Karpas-422 (cell line): ENCODE measurements around the gene LKAAEAR1. TPM values are rescaled to one million over a fixed set of nuclear protein-coding genes. Genes with fewer than 3 reads are reported as not detected.

Source experiments
- DNase-seq: peaks from one replicate; pipeline ENCODE4 v3.0.0-alpha.2; 2015
- H2AFZ ChIP-seq: fragments of 200-600 bp; sonication (generic); 2 replicates; pipeline ENCODE4 v1.6.1; 2014; ENCODE audit warnings: antibody characterized with exemption, low read length, mixed read lengths
- H3K27ac ChIP-seq: fragments of 200-600 bp; sonication (generic); 2 replicates; pipeline ENCODE4 v1.5.1; 2014; ENCODE audit warnings: mild to moderate bottlenecking, low read length, moderate library complexity
- H3K27me3 ChIP-seq: fragments of 200-600 bp; sonication (generic); 2 replicates; pipeline ENCODE4 v1.6.1; 2014; ENCODE audit warnings: low read length, mixed read lengths
- H3K36me3 ChIP-seq: fragments of 200-600 bp; sonication (generic); 2 replicates; pipeline ENCODE4 v1.6.1; 2014; ENCODE audit warnings: low read length, mixed read lengths; ENCODE audit not compliant: insufficient read depth
- H3K4me1 ChIP-seq: fragments of 200-600 bp; sonication (generic); 2 replicates; pipeline ENCODE4 v1.6.1; 2014; ENCODE audit warnings: mild to moderate bottlenecking, low read length, mixed read lengths
- H3K4me2 ChIP-seq: fragments of 200-600 bp; sonication (generic); 2 replicates; pipeline ENCODE4 v1.6.1; 2014; ENCODE audit warnings: low read length, low read depth, mild to moderate bottlenecking; ENCODE audit not compliant: poor library complexity, severe bottlenecking
- H3K4me3 ChIP-seq: fragments of 200-600 bp; sonication (generic); 2 replicates; pipeline ENCODE4 v1.5.1; 2014; ENCODE audit warnings: mild to moderate bottlenecking, antibody characterized with exemption, low read length, mixed read lengths
- H3K79me2 ChIP-seq: fragments of 200-600 bp; sonication (generic); 2 replicates; pipeline ENCODE4 v1.6.1; 2014; ENCODE audit warnings: mild to moderate bottlenecking, low read length, mixed read lengths
- H3K9ac ChIP-seq: fragments of 200-600 bp; sonication (generic); 2 replicates; pipeline ENCODE4 v1.6.0; 2014; ENCODE audit warnings: low read length
- H3K9me2 ChIP-seq: fragments of 200-600 bp; sonication (generic), shearing (Covaris generic); replicated peaks from 2 replicates; pipeline ENCODE4 v1.6.0; 2014; ENCODE audit warnings: mild to moderate bottlenecking, low read length, moderate library complexity; ENCODE audit not compliant: insufficient read depth
- H3K9me3 ChIP-seq: fragments of 300-700, 200-600 bp; sonication (generic); 2 replicates; pipeline ENCODE4 v1.6.1; 2014; ENCODE audit warnings: low read length, mixed read lengths
- H4K20me1 ChIP-seq: fragments of 200-600 bp; sonication (generic); 2 replicates; pipeline ENCODE4 v1.6.1; 2014; ENCODE audit warnings: mild to moderate bottlenecking, antibody characterized with exemption, low read length, low read depth; ENCODE audit not compliant: insufficient read depth
- total RNA-seq: library from RNA; depleted of rRNA; stranded (reverse); fragments of >200 nt; shearing (Covaris generic); gene quantifications from 2 replicates; pipeline ENCODE4 v1.2.3, GENCODE V29; 2014; ENCODE audit warnings: low replicate concordance

LKAAEAR1 gene
- total RNA-seq, 1 experiment from 2014 or later, result not detected

GRCh38 chr20:64052987-64053840, 31.0 kb downstream of the LKAAEAR1 start:
- no peak overlapping the region for H3K9ac ChIP-seq
- no peak overlapping the region for H3K4me3 ChIP-seq
- no peaks in the 10 kb centered on the region for H3K36me3 ChIP-seq
- H3K9me2 ChIP-seq, result no peaks in the 10 kb centered on the region
- no peaks in the 10 kb centered on the region for H3K9me3 ChIP-seq
- H3K4me2 ChIP-seq, result no peak overlapping the region
- no peaks in the 10 kb centered on the region for H3K27me3 ChIP-seq
- no peak for DNase-seq
- no peak overlapping the region for H2AFZ ChIP-seq
- no peaks in the 10 kb centered on the region for H4K20me1 ChIP-seq
- H3K27ac ChIP-seq, result no peak overlapping the region
- peaks cover 34% of the 10 kb centered on the region for H3K4me1 ChIP-seq
- no peaks in the 10 kb centered on the region for H3K79me2 ChIP-seq

- Histone ChIP-seq H2AFZ (no peak overlapping the region), H3K36me3 (no peaks in the 10 kb centered on the region), H3K9ac (no peak overlapping the region), H3K4me2 (no peak overlapping the region), H3K4me1 (peaks cover 25% of the 10 kb centered on the region), H3K27me3 (no peaks in the 10 kb centered on the region), H3K9me2 (no peaks in the 10 kb centered on the region), H3K9me3 (no peaks in the 10 kb centered on the region), H3K79me2 (no peaks in the 10 kb centered on the region), H3K4me3 (no peak overlapping the region), H3K27ac (no peak overlapping the region), H4K20me1 (no peaks in the 10 kb centered on the region)
- DNase-seq, result no peak
Observed at GRCh38 chr20:64052326-64052722, 31.9 kb downstream of the LKAAEAR1 start.

GRCh38 chr20:64051561-64052325, 32.5 kb downstream of the LKAAEAR1 start:
- Histone ChIP-seq H3K4me2 (no peak overlapping the region), H3K27me3 (no peaks in the 10 kb centered on the region), H3K36me3 (no peaks in the 10 kb centered on the region), H3K9me2 (no peaks in the 10 kb centered on the region), H3K4me1 (peaks cover 24% of the 10 kb centered on the region), H3K9me3 (no peaks in the 10 kb centered on the region), H3K4me3 (no peak overlapping the region), H3K9ac (no peak overlapping the region), H3K79me2 (no peaks in the 10 kb centered on the region), H4K20me1 (no peaks in the 10 kb centered on the region), H3K27ac (no peak overlapping the region), H2AFZ (no peak overlapping the region)
- DNase-seq, result no peak

DNA sequence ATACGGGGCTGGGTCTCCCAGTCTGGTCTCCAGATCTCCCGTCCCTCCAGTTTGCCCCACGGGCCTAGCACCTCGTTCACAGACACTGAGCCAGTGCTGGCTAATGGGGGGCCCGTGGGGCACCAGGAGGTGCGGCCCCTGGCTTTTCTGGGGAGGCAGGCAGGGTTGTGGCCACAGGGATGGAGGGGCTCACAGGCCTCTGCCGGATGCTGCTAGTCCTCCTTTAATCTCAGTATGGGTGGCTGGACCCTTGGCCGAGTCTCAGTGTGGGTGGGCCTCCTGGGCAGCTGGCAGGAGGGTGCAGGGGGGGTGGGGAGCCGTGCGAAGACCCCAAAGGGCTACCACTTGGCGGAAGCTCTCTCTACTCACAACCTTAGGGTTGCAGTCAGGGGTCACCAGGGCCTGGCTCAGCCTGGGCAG, 33.2 kb downstream of the LKAAEAR1 start:
- no peak for DNase-seq
- no peak overlapping the region for H3K9ac ChIP-seq
- H3K9me2 ChIP-seq, result no peaks in the 10 kb centered on the region
- H3K4me3 ChIP-seq, result no peak overlapping the region
- H3K9me3 ChIP-seq, result no peaks in the 10 kb centered on the region
- H3K27me3 ChIP-seq, result no peaks in the 10 kb centered on the region
- H3K36me3 ChIP-seq, result no peaks in the 10 kb centered on the region
- no peak overlapping the region for H3K27ac ChIP-seq
- no peaks in the 10 kb centered on the region; the same call in 1 of the 2 replicates for H4K20me1 ChIP-seq
- H2AFZ ChIP-seq, result no peak overlapping the region
- no peak overlapping the region for H3K4me2 ChIP-seq
- H3K4me1 ChIP-seq, result peaks cover 24% of the 10 kb centered on the region
- no peaks in the 10 kb centered on the region for H3K79me2 ChIP-seq

- H3K9ac ChIP-seq, result peak overlapping the region; percentile 23; the same call in 1 of the 2 replicates
- no peaks in the 10 kb centered on the region for H3K27me3 ChIP-seq
- no peak overlapping the region for H2AFZ ChIP-seq
Observed at GRCh38 chr20:64050261-64051032, 33.8 kb downstream of the LKAAEAR1 start.

GRCh38 chr20:64049878-64050260, 34.3 kb downstream of the LKAAEAR1 start:
- peak overlapping the region; percentile 23; the same call in 1 of the 2 replicates for H3K9ac ChIP-seq
- H3K27ac ChIP-seq, result no peak overlapping the region
- H3K79me2 ChIP-seq, result no peaks in the 10 kb centered on the region
- H3K27me3 ChIP-seq, result no peaks in the 10 kb centered on the region
- H3K4me2 ChIP-seq, result peak overlapping the region; percentile 58
- no peak overlapping the region for H2AFZ ChIP-seq
- no peaks in the 10 kb centered on the region; the same call in 1 of the 2 replicates for H4K20me1 ChIP-seq
- no peak overlapping the region; the same call in 1 of the 2 replicates for H3K4me3 ChIP-seq
- no peaks in the 10 kb centered on the region for H3K9me2 ChIP-seq
- H3K36me3 ChIP-seq, result no peaks in the 10 kb centered on the region
- H3K9me3 ChIP-seq, result no peaks in the 10 kb centered on the region
- DNase-seq, result peak; percentile 79
- peaks cover 19% of the 10 kb centered on the region for H3K4me1 ChIP-seq

More at GRCh38 chr20:64050261-64051032, 33.8 kb downstream of the LKAAEAR1 start:
- Histone ChIP-seq H3K9me3 (no peaks in the 10 kb centered on the region), H3K27ac (no peak overlapping the region), H3K4me1 (peaks cover 24% of the 10 kb centered on the region), H3K36me3 (no peaks in the 10 kb centered on the region), H3K4me3 (no peak overlapping the region; the same call in 1 of the 2 replicates), H3K4me2 (peak overlapping the region; percentile 58), H3K9me2 (no peaks in the 10 kb centered on the region), H3K79me2 (no peaks in the 10 kb centered on the region), H4K20me1 (no peaks in the 10 kb centered on the region; the same call in 1 of the 2 replicates)
- DNase-seq, result no peak

DNA sequence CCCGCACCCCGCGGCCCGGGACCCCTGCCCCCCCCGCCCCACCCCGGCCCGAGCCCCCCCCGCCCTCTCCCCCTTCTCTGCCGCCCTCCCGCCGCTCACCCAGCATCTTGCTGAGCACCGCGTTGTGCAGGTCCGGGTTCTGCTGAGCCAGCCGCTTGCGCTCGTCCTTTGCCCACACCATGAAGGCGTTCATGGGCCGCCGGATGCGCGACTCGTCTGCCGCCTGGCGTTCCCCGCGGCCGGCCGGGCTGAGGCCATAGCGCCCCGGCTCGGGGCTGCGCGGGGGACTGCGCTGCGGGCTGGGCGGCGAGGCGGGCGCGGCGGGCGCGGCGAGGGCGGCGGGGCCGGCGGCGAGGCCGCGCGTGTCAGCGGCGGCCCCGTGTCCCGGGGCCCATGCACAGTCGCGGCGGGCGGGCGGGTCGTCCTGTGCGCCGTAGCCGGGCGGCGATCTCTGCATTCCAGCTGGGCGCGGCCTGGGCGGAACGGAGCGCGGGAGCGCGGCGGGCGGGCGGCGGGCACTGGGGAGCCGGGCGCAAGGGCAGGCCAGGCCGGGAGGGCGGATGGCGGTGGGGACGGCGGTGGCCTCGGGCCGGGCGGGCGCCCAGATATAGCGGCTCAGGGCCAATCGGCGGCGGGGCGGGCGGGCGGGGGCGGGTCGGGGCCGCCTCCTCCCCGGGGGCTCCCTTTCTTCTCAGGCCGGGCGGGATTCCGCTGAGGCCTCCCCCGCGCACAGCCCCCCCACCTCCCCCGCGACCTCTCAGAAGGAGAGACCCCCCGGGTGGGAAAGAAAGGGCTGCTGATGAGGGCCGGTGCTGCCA, 34.9 kb downstream of the LKAAEAR1 start, which contains the start of gene SOX18:
TSS of gene SOX18 (minus strand) at position 580 of the 818 bp plus-strand sequence. CDS start at position 457, 123 bp downstream.
- no peak for DNase-seq
- H3K27me3 ChIP-seq, result no peaks in the 10 kb centered on the region

More for the DNA sequence above, 34.9 kb downstream of the LKAAEAR1 start, which contains the start of gene SOX18:
- Histone ChIP-seq H3K9me2 (no peaks in the 10 kb centered on the region), H3K9me3 (no peaks in the 10 kb centered on the region), H3K79me2 (no peaks in the 10 kb centered on the region), H3K4me2 (peak within 1 kb of the TSS; percentile 58), H3K4me1 (peaks cover 16% of the 10 kb centered on the region), H3K9ac (peak within 1 kb of the TSS; percentile 23; the same call in 1 of the 2 replicates), H3K36me3 (no peaks in the 10 kb centered on the region), H2AFZ (no peak within 1 kb of the TSS), H4K20me1 (no peaks in the 10 kb centered on the region; the same call in 1 of the 2 replicates), H3K27ac (no peak within 1 kb of the TSS), H3K4me3 (no peak within 1 kb of the TSS; the same call in 1 of the 2 replicates)
